IMR-90 (cell line): ENCODE results near the gene PHF8. TPM values are rescaled to one million over a fixed set of nuclear protein-coding genes. Genes with fewer than 3 reads are reported as not detected.

Experiments used
- ATAC-seq: fragments of 200-7000 bp; cut with Tn5 transposase; 2 replicates; pipeline ENCODE4 v1.9.1; 2020; ENCODE audit warnings: low read depth, mild to moderate bottlenecking, moderate library complexity
- BruUV-seq: library from RNA; stranded (reverse); fragments of 400-500 nt; replicated peaks from 2 replicates; lab custom pipeline; 2021; lab: Mats Ljungman, UMichigan
- CTCF ChIA-PET: fragments of 300-600 bp; formaldehyde crosslinking; extraction: SDS; loops from one replicate; lab custom pipeline; 2021; ENCODE audit warnings: antibody characterized with exemption; lab: Yijun Ruan, JAX
- POLR2A ChIA-PET: fragments of 300-600 bp; sonication (Branson Sonifier 250); formaldehyde crosslinking; loops from one replicate; lab custom pipeline; 2022; ENCODE audit warnings: antibody characterized with exemption; ENCODE audit not compliant: unreplicated experiment; lab: Charles Lee
- DNase-seq: peaks from one replicate; pipeline ENCODE4 v3.0.0; 2013
- H2AFZ ChIP-seq: replicated peaks from 2 replicates; pipeline ENCODE3; 2013; ENCODE audit warnings: low read length, mild to moderate bottlenecking; ENCODE audit not compliant: poor library complexity
- H2AK5ac ChIP-seq: 2 replicates; pipeline ENCODE4 v1.6.1; 2013; ENCODE audit warnings: low read depth, low read length, inconsistent platforms
- H2AK9ac ChIP-seq: replicated peaks from 2 replicates; pipeline ENCODE3; 2013; ENCODE audit warnings: mild to moderate bottlenecking, low read depth, low read length, moderate library complexity; ENCODE audit not compliant: poor library complexity
- H2BK120ac ChIP-seq: 2 replicates; pipeline ENCODE4 v1.6.1; 2013; ENCODE audit warnings: low read depth, low read length, inconsistent platforms
- H2BK15ac ChIP-seq: 3 replicates; pipeline ENCODE4 v1.6.1; 2013; ENCODE audit warnings: low read depth, low read length, inconsistent platforms
- H2BK20ac ChIP-seq: 2 replicates; pipeline ENCODE4 v1.6.1; 2013; ENCODE audit warnings: low read depth, mild to moderate bottlenecking, inconsistent platforms, low read length, moderate library complexity
- H2BK5ac ChIP-seq: 2 replicates; pipeline ENCODE4 v1.6.1; 2013; ENCODE audit warnings: mild to moderate bottlenecking, low read depth, low read length, inconsistent platforms; ENCODE audit not compliant: poor library complexity, severe bottlenecking
- H3K14ac ChIP-seq: replicated peaks from 2 replicates; pipeline ENCODE4 v1.6.1; 2013; ENCODE audit warnings: low read depth, low read length, inconsistent platforms
- H3K18ac ChIP-seq: 2 replicates; pipeline ENCODE4 v1.6.1; 2013; ENCODE audit warnings: low read depth, low read length, control low read depth
- H3K23ac ChIP-seq: 2 replicates; pipeline ENCODE4 v1.6.1; 2013; ENCODE audit warnings: low read depth, low read length, inconsistent platforms
- H3K27ac ChIP-seq: 2 replicates; pipeline ENCODE4 v1.5.1; 2013; ENCODE audit warnings: mild to moderate bottlenecking, control low read depth, low read length; ENCODE audit not compliant: insufficient read depth
- H3K27me3 ChIP-seq: 2 replicates; pipeline ENCODE4 v1.6.1; 2013; ENCODE audit warnings: low read length; ENCODE audit not compliant: control insufficient read depth, insufficient read depth
- H3K36me3 ChIP-seq: 2 replicates; pipeline ENCODE4 v1.6.1; 2013; ENCODE audit warnings: low read length, mixed read lengths; ENCODE audit not compliant: control insufficient read depth, insufficient read depth
- H3K4ac ChIP-seq: 2 replicates; pipeline ENCODE4 v1.6.1; 2013; ENCODE audit warnings: low read depth, low read length, inconsistent platforms
- H3K4me1 ChIP-seq: 2 replicates; pipeline ENCODE4 v1.6.1; 2013; ENCODE audit warnings: low read length, mixed read lengths; ENCODE audit not compliant: control insufficient read depth, insufficient read depth
- H3K4me2 ChIP-seq: 2 replicates; pipeline ENCODE4 v1.6.1; 2013; ENCODE audit warnings: low read depth, mild to moderate bottlenecking, control low read depth, low read length, moderate library complexity
- H3K4me3 ChIP-seq: 2 replicates; pipeline ENCODE4 v1.5.1; 2013; ENCODE audit warnings: low read depth, mild to moderate bottlenecking, control low read depth, low read length, moderate library complexity; ENCODE audit not compliant: insufficient read depth
- H3K56ac ChIP-seq: 2 replicates; pipeline ENCODE4 v1.6.1; 2013; ENCODE audit warnings: low read length, inconsistent platforms; ENCODE audit not compliant: insufficient read depth; ENCODE audit errors: extremely low read depth
- H3K79me1 ChIP-seq, 2 experiments: 2 replicates each; pipeline ENCODE4 v1.6.1; 2013; ENCODE audit warnings: low read length in 2 of 2, inconsistent platforms in 1 of 2, low read depth in 1 of 2
- H3K9ac ChIP-seq: 2 replicates; pipeline ENCODE4 v1.6.1; 2013; ENCODE audit warnings: low read depth, low read length, control low read depth
- H3K9me1 ChIP-seq: 2 replicates; pipeline ENCODE4 v1.6.1; 2013; ENCODE audit warnings: low read length, inconsistent platforms; ENCODE audit not compliant: insufficient read depth
- H3K9me3 ChIP-seq: 2 replicates; pipeline ENCODE4 v1.6.1; 2013; ENCODE audit warnings: low read length; ENCODE audit not compliant: control insufficient read depth, insufficient read depth
- H4K20me1 ChIP-seq: 2 replicates; pipeline ENCODE4 v1.6.1; 2013; ENCODE audit warnings: low read length, inconsistent platforms; ENCODE audit not compliant: insufficient read depth
- H4K5ac ChIP-seq: 2 replicates; pipeline ENCODE4 v1.6.1; 2013; ENCODE audit warnings: mild to moderate bottlenecking, low read depth, low read length, control low read depth
- H4K8ac ChIP-seq, 2 experiments: 2 replicates each; pipeline ENCODE4 v1.6.1; 2013; ENCODE audit warnings: low read depth in 2 of 2, low read length in 2 of 2, control low read depth in 1 of 2, inconsistent platforms in 1 of 2
- H4K91ac ChIP-seq: 2 replicates; pipeline ENCODE4 v1.6.1; 2013; ENCODE audit warnings: low read depth, low read length, inconsistent platforms; ENCODE audit not compliant: insufficient read depth
- BHLHE40 ChIP-seq: fragments of 150-350 bp; IDR thresholded peaks from 2 replicates; pipeline ENCODE4 v1.6.1; 2016; ENCODE audit warnings: mild to moderate bottlenecking, low read depth, low read length
- CEBPB ChIP-seq: IDR thresholded peaks from 2 replicates; pipeline ENCODE4 v1.6.1; 2012; ENCODE audit warnings: low read depth, low read length, improper control_type of control experiment
- CHD1 ChIP-seq: IDR thresholded peaks from 2 replicates; pipeline ENCODE4 v1.6.1; 2012; ENCODE audit warnings: low read depth, low read length, improper control_type of control experiment
- FOS ChIP-seq: fragments of 150-350 bp; IDR thresholded peaks from 2 replicates; pipeline ENCODE4 v1.6.1; 2016; ENCODE audit warnings: low read depth, low read length
- MAFK ChIP-seq: IDR thresholded peaks from 2 replicates; pipeline ENCODE4 v1.6.1; 2012; ENCODE audit warnings: low read depth, low read length, improper control_type of control experiment
- MXI1 ChIP-seq: IDR thresholded peaks from 2 replicates; pipeline ENCODE4 v1.6.1; 2012; ENCODE audit warnings: low read depth, mild to moderate bottlenecking, low read length, moderate library complexity, borderline replicate concordance
- NFE2L2 ChIP-seq: fragments of 150-350 bp; IDR thresholded peaks from 2 replicates; pipeline ENCODE4 v1.6.1; 2016; ENCODE audit warnings: low read depth, mild to moderate bottlenecking, low read length
- POLR2A ChIP-seq: IDR thresholded peaks from 2 replicates; pipeline ENCODE4 v1.6.1; 2012; ENCODE audit warnings: mild to moderate bottlenecking, low read depth, low read length
- RAD21 ChIP-seq: IDR thresholded peaks from 2 replicates; pipeline ENCODE4 v1.6.1; 2012; ENCODE audit warnings: low read length, improper control_type of control experiment
- RCOR1 ChIP-seq: IDR thresholded peaks from 2 replicates; pipeline ENCODE4 v1.6.1; 2012; ENCODE audit warnings: mild to moderate bottlenecking, low read length, improper control_type of control experiment; ENCODE audit not compliant: insufficient replicate concordance
- RFX5 ChIP-seq: IDR thresholded peaks from 2 replicates; pipeline ENCODE4 v1.8.0; 2012; ENCODE audit warnings: low read depth, mild to moderate bottlenecking, low read length, moderate library complexity
- SMC3 ChIP-seq: fragments of 150-350 bp; IDR thresholded peaks from 2 replicates; pipeline ENCODE4 v1.6.1; 2016; ENCODE audit warnings: low read depth, mild to moderate bottlenecking, antibody characterized with exemption, low read length, moderate library complexity
- WGBS, 2 experiments: methylation state at CpG; one replicate each; pipeline versions ENCODE4 v1.1.5 to v1.1.7; 2013; ENCODE audit warnings: missing lambda C conversion rate in 2 of 2; ENCODE audit not compliant: insufficient read length in 1 of 2; ENCODE audit errors: extremely low coverage in 2 of 2; 5-methylcytosine and 5-hydroxymethylcytosine counted together
- dilution Hi-C: fragments of 300-500 bp; cut with HindIII; formaldehyde crosslinking; loops from one replicate; pipeline ENCODE4 v1.14.3; 2018; ENCODE audit warnings: low sequenced_read_pairs; ENCODE audit not compliant: unreplicated experiment
- in situ Hi-C: fragments of 300-500 bp; cut with MboI; formaldehyde crosslinking; loops from 3 replicates; pipeline ENCODE4 v1.14.3; 2019; ENCODE audit warnings: low sequenced_read_pairs, inconsistent platforms, mixed read lengths
- intact Hi-C: fragments of 100-400 bp; cut with micrococcal nuclease; formaldehyde crosslinking; loops from 2 replicates; pipeline ENCODE4 v1.10.0; 2022
- polyA plus RNA-seq, 3 experiments: library from polyadenylated mRNA; depleted of rRNA; stranded (reverse); fragments of >200 nt; gene quantifications; 2 replicates each; pipeline ENCODE4 v1.2.3, GENCODE V29; 2012; ENCODE audit warnings: low replicate concordance in 1 of 3
- total RNA-seq: library from RNA; depleted of rRNA; stranded (reverse); fragments of >200 nt; gene quantifications from 2 replicates; pipeline ENCODE4 v1.2.3, GENCODE V29; 2012
- TF ChIP-seq, protein P1 (sequence below): fragments of 150-350 bp; IDR thresholded peaks from 2 replicates; pipeline ENCODE4 v1.6.1; 2017; ENCODE audit warnings: mild to moderate bottlenecking, antibody characterized with exemption, low read length, low read depth
- TF ChIP-seq, protein P2 (sequence below): fragments of 150-350 bp; IDR thresholded peaks from 2 replicates; pipeline ENCODE4 v1.6.1; 2016; ENCODE audit warnings: low read depth, mild to moderate bottlenecking, low read length, moderate library complexity, borderline replicate concordance
- TF ChIP-seq, protein P3 (sequence below): conservative IDR thresholded peaks from 2 replicates; pipeline ENCODE4 v1.5.1; 2012; ENCODE audit warnings: mild to moderate bottlenecking, low read depth, low read length, improper control_type of control experiment

PHF8 gene
- total and polyA plus RNA-seq, 2 of the 4 experiments (the other 2 are of a cell fraction) = 12.8 to 15.2 TPM

DNA sequence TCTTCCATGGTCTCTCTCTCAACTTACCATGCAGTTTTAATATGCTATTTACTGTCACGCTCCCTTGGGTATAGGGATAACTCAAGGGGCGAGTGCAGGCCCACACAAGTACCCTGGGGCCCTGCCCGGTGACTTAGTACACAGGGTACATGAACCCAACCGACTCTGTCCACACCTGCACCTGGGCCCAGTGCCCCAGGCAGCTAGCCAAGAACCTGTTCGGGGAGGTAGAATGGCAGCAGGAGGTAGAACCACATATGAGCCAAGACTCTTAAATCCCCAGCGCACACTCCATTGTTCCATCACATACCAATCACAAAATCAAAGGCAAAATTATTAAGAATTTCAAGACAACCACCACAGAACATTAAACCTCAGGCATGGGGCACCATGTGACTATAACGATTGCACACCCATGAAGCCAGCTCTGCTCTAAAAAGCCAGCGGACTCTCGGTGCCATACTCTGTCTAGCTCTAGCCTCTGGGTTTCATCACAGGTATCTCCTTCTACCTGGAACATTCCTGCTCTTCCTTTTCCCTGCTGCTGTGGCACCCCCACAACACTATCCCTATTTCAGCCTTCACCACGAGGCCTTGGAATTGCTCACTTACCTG is 14.6 kb downstream of the PHF8 start:
- no peak overlapping the region for H3K56ac ChIP-seq
- H3K27ac ChIP-seq = no peak overlapping the region
- H2AFZ ChIP-seq = no peak overlapping the region
- DNase-seq (no peak), ATAC-seq (no peak)
- peaks cover 7 to 9% of the 10 kb centered on the region in 2 experiments; a peak in 2 of 4 replicates for H3K79me1 ChIP-seq
- no peak overlapping the region for H2AK5ac ChIP-seq
- no peak overlapping the region for H4K8ac ChIP-seq
- no peak overlapping the region for H3K4me3 ChIP-seq
- H2BK120ac ChIP-seq = no peak overlapping the region
- ChIA-PET CTCF (interaction anchor here (0.5 to 1.3 kb wide), 3 partner anchors 13 to 151 kb away, joined by 3 to 4 read pairs (median 3); no protein-coding TSS in a partner anchor), POLR2A (no interaction called here)
- no peak overlapping the region for H3K18ac ChIP-seq
- no peak overlapping the region for H3K14ac ChIP-seq
- dilution Hi-C loops = no loop called here
- H4K20me1 ChIP-seq = no peaks in the 10 kb centered on the region
- no peaks in the 10 kb centered on the region for H3K9me3 ChIP-seq
- 93% methylated on average over 2 of the region's 10 CpGs; no CpG with 5 or more reads in 1 of the 2 experiments for WGBS, 2 experiments
- H3K23ac ChIP-seq = no peak overlapping the region
- H4K91ac ChIP-seq = no peak overlapping the region
- no peaks in the 10 kb centered on the region for H3K4me1 ChIP-seq
- H3K9me1 ChIP-seq = no peaks in the 10 kb centered on the region; the same call in 1 of the 2 replicates
- no peak overlapping the region for H4K5ac ChIP-seq
- no TSS peak for BruUV-seq
- no peak overlapping the region for H2BK15ac ChIP-seq
- no peak overlapping the region for H2BK5ac ChIP-seq
- H2BK20ac ChIP-seq = no peak overlapping the region
- TF ChIP-seq CHD1 = no peak
- no peak for TF ChIP-seq NFE2L2
- no peak for TF ChIP-seq MXI1
- TF ChIP-seq RCOR1 = no peak
- TF ChIP-seq FOS = no peak
- TF ChIP-seq, protein P1, sequence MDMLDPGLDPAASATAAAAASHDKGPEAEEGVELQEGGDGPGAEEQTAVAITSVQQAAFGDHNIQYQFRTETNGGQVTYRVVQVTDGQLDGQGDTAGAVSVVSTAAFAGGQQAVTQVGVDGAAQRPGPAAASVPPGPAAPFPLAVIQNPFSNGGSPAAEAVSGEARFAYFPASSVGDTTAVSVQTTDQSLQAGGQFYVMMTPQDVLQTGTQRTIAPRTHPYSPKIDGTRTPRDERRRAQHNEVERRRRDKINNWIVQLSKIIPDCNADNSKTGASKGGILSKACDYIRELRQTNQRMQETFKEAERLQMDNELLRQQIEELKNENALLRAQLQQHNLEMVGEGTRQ = no peak
- TF ChIP-seq RAD21 = no peak
- TF ChIP-seq, protein P2, sequence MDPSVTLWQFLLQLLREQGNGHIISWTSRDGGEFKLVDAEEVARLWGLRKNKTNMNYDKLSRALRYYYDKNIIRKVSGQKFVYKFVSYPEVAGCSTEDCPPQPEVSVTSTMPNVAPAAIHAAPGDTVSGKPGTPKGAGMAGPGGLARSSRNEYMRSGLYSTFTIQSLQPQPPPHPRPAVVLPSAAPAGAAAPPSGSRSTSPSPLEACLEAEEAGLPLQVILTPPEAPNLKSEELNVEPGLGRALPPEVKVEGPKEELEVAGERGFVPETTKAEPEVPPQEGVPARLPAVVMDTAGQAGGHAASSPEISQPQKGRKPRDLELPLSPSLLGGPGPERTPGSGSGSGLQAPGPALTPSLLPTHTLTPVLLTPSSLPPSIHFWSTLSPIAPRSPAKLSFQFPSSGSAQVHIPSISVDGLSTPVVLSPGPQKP = no peak
- TF ChIP-seq CEBPB = no peak
- TF ChIP-seq SMC3 = no peak
- TF ChIP-seq RFX5 = no peak
- TF ChIP-seq, protein P3, sequence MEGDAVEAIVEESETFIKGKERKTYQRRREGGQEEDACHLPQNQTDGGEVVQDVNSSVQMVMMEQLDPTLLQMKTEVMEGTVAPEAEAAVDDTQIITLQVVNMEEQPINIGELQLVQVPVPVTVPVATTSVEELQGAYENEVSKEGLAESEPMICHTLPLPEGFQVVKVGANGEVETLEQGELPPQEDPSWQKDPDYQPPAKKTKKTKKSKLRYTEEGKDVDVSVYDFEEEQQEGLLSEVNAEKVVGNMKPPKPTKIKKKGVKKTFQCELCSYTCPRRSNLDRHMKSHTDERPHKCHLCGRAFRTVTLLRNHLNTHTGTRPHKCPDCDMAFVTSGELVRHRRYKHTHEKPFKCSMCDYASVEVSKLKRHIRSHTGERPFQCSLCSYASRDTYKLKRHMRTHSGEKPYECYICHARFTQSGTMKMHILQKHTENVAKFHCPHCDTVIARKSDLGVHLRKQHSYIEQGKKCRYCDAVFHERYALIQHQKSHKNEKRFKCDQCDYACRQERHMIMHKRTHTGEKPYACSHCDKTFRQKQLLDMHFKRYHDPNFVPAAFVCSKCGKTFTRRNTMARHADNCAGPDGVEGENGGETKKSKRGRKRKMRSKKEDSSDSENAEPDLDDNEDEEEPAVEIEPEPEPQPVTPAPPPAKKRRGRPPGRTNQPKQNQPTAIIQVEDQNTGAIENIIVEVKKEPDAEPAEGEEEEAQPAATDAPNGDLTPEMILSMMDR = no peak
- no peak for TF ChIP-seq MAFK
- TF ChIP-seq POLR2A = no peak
- TF ChIP-seq BHLHE40 = no peak
- no peak overlapping the region for H3K9ac ChIP-seq
- intact Hi-C loops = no loop called here
- H3K4ac ChIP-seq = no peak overlapping the region
- no peak overlapping the region for H3K4me2 ChIP-seq
- peaks cover 2% of the 10 kb centered on the region; the same call in 1 of the 2 replicates for H3K27me3 ChIP-seq
- in situ Hi-C loops = loop anchor here (25.0 kb wide), 1 partner anchor 408 kb away; the partner anchor contains the start of gene TSR2
- H2AK9ac ChIP-seq = no peak overlapping the region
- peaks cover 11% of the 10 kb centered on the region for H3K36me3 ChIP-seq
